Uterus (tissue), 2 donors: ENCODE measurements around the gene DCBLD2.

Experiments used
- POLR2A ChIP-seq, 2 donors: fragments of 450-650 bp; IDR thresholded peaks; one replicate each; pipeline ENCODE4 v1.6.1; 2016; ENCODE audit warnings: antibody characterized with exemption in 2 of 2, mild to moderate bottlenecking in 1 of 2, moderate library complexity in 1 of 2
- TF ChIP-seq, protein P1 (sequence below), 4 experiments: fragments of 200-600 bp in 2 of 4; fragments of 450-650 bp in 2 of 4; sonication (generic) in 2 of 4; IDR thresholded peaks; one replicate each; pipeline ENCODE4 v1.5.1; 2016 to 2019; ENCODE audit warnings: antibody characterized with exemption in 4 of 4, mild to moderate bottlenecking in 2 of 4, moderate library complexity in 1 of 4

- TF ChIP-seq, protein P1, sequence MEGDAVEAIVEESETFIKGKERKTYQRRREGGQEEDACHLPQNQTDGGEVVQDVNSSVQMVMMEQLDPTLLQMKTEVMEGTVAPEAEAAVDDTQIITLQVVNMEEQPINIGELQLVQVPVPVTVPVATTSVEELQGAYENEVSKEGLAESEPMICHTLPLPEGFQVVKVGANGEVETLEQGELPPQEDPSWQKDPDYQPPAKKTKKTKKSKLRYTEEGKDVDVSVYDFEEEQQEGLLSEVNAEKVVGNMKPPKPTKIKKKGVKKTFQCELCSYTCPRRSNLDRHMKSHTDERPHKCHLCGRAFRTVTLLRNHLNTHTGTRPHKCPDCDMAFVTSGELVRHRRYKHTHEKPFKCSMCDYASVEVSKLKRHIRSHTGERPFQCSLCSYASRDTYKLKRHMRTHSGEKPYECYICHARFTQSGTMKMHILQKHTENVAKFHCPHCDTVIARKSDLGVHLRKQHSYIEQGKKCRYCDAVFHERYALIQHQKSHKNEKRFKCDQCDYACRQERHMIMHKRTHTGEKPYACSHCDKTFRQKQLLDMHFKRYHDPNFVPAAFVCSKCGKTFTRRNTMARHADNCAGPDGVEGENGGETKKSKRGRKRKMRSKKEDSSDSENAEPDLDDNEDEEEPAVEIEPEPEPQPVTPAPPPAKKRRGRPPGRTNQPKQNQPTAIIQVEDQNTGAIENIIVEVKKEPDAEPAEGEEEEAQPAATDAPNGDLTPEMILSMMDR (IDR thresholded peaks at IDR 0.05): no peak
- TF ChIP-seq POLR2A (IDR thresholded peaks at IDR 0.05): no peak
Measured at GRCh38 chr3:98848108-98848507, 53.4 kb downstream of the DCBLD2 start.
